ENCODE results near the gene RMND5B. TPM values are rescaled to one million over a fixed set of nuclear protein-coding genes. Genes with fewer than 3 reads are reported as not detected.

The RMND5B gene
- polyA plus RNA-seq, 1 of the 3 experiments (the other 2 are of a cell fraction): 42.8 TPM

- no peak overlapping the region for H3K4me3 ChIP-seq (ENCODE audit: low read depth in 2 of 2, low read length in 1 of 2)
- H2AFZ ChIP-seq (ENCODE audit: low read depth): no peak overlapping the region
- TF ChIP-seq TEAD4 (IDR thresholded peaks at IDR 0.05; ENCODE audit: borderline replicate concordance, insufficient read depth) (no peak), FOSL2 (IDR thresholded peaks at IDR 0.05; ENCODE audit: borderline replicate concordance, low read depth) (no peak), RFX5 (IDR thresholded peaks at IDR 0.05; ENCODE audit: low read length) (no peak), RCOR1 (IDR thresholded peaks at IDR 0.05; ENCODE audit: low read length) (no peak), EZH2phosphoT487 (IDR thresholded peaks at IDR 0.05; ENCODE audit: borderline replicate concordance, low read depth) (no peak), NRF1 (IDR thresholded peaks at IDR 0.05; ENCODE audit: low read depth, low read length) (no peak), FOXM1 (IDR thresholded peaks at IDR 0.05; ENCODE audit: low read depth) (no peak), RAD21 (IDR thresholded peaks at IDR 0.05; ENCODE audit: low read length) (no peak), IRF3 (IDR thresholded peaks at IDR 0.05; ENCODE audit: low read depth, low read length) (no peak), ELF1 (IDR thresholded peaks at IDR 0.05) (no peak)
- H3K36me3 ChIP-seq (replicated peaks in 1 of 2; ENCODE audit: control insufficient read depth in 1 of 2, insufficient read depth in 2 of 2, low read length in 1 of 2): no peaks in the 10 kb centered on the region
- no peaks in the 10 kb centered on the region for H3K9me2 ChIP-seq
- H3K9ac ChIP-seq: no peak overlapping the region
- no peaks in the 10 kb centered on the region for H4K20me1 ChIP-seq (ENCODE audit: insufficient read depth)
- H3K4me1 ChIP-seq (ENCODE audit: control insufficient read depth in 1 of 2, insufficient read depth in 2 of 2, low read depth in 1 of 2, low read length in 1 of 2): peaks cover 0 to 17% of the 10 kb centered on the region in 2 experiments; a peak in 1 of 4 replicates
- no peak for DNase-seq
- no peak overlapping the region for H3K4me2 ChIP-seq
- ChIA-PET POLR2A (no interaction called here), CTCF (interaction anchor here (0.6 to 5.5 kb wide), 2 partner anchors 20 to 39 kb away, joined by 3 to 21 read pairs; no protein-coding TSS in a partner anchor)
- 94% methylated on average over 12 of the region's 12 CpGs for WGBS (ENCODE audit: low lambda C conversion rate)
- H3K27me3 ChIP-seq (ENCODE audit: insufficient read depth): no peaks in the 10 kb centered on the region; the same call in 1 of the 2 replicates
- H3K27ac ChIP-seq (ENCODE audit: low read depth in 2 of 2, low read length in 1 of 2): no peak overlapping the region
- H3K9me3 ChIP-seq: no peaks in the 10 kb centered on the region
- no peaks in the 10 kb centered on the region for H3K79me2 ChIP-seq (ENCODE audit: insufficient read depth)
- no peaks in the 10 kb centered on the region for H3F3A ChIP-seq (replicated peaks; ENCODE audit: insufficient read depth)
Measured at GRCh38 chr5:178115136-178115813, 15.5 kb upstream of the RMND5B start.

- CTCF ChIA-PET: interaction anchor here (0.6 to 5.5 kb wide), 4 partner anchors 8 to 39 kb away, joined by 3 to 21 read pairs (median 3); no protein-coding TSS in a partner anchor
- Histone ChIP-seq H3K4me1 (ENCODE audit: control insufficient read depth in 1 of 2, insufficient read depth in 2 of 2, low read depth in 1 of 2, low read length in 1 of 2) (peaks cover 0 to 17% of the 10 kb centered on the region in 2 experiments; a peak in 1 of 4 replicates), H3K27ac (ENCODE audit: low read depth in 2 of 2, low read length in 1 of 2) (no peak overlapping the region), H3K36me3 (replicated peaks in 1 of 2; ENCODE audit: control insufficient read depth in 1 of 2, insufficient read depth in 2 of 2, low read length in 1 of 2) (no peaks in the 10 kb centered on the region), H2AFZ (ENCODE audit: low read depth) (no peak overlapping the region), H3K4me2 (no peak overlapping the region), H3K9me3 (no peaks in the 10 kb centered on the region), H3K9ac (no peak overlapping the region), H3K79me2 (ENCODE audit: insufficient read depth) (no peaks in the 10 kb centered on the region), H3K4me3 (ENCODE audit: low read depth in 2 of 2, low read length in 1 of 2) (no peak overlapping the region), H3K27me3 (ENCODE audit: insufficient read depth) (no peaks in the 10 kb centered on the region; the same call in 1 of the 2 replicates), H4K20me1 (ENCODE audit: insufficient read depth) (no peaks in the 10 kb centered on the region), H3K9me2 (no peaks in the 10 kb centered on the region), H3F3A (replicated peaks; ENCODE audit: insufficient read depth) (no peaks in the 10 kb centered on the region)
- no peak for TF ChIP-seq PBX3 (IDR thresholded peaks at IDR 0.05)
- no peak for TF ChIP-seq RFX5 (IDR thresholded peaks at IDR 0.05; ENCODE audit: low read length)
- no peak for TF ChIP-seq GATA2 (CRISPR knock-in tag; IDR thresholded peaks at IDR 0.05)
- TF ChIP-seq FOXJ3 (CRISPR knock-in tag; IDR thresholded peaks at IDR 0.05): no peak
- TF ChIP-seq TEAD4 (IDR thresholded peaks at IDR 0.05; ENCODE audit: borderline replicate concordance, insufficient read depth): no peak
- TF ChIP-seq TCF12 (IDR thresholded peaks at IDR 0.05): no peak
- TF ChIP-seq TAF1 (IDR thresholded peaks at IDR 0.05; ENCODE audit: borderline replicate concordance, low read depth, low read length): no peak
- TF ChIP-seq RCOR1 (IDR thresholded peaks at IDR 0.05; ENCODE audit: low read length): no peak
- no peak for TF ChIP-seq IRF3 (IDR thresholded peaks at IDR 0.05; ENCODE audit: low read depth, low read length)
- TF ChIP-seq ELF1 (IDR thresholded peaks at IDR 0.05): no peak
- no peak for TF ChIP-seq USF2 (IDR thresholded peaks at IDR 0.05; ENCODE audit: borderline replicate concordance, low read depth, low read length)
- no peak for TF ChIP-seq RXRA (IDR thresholded peaks at IDR 0.05; ENCODE audit: borderline replicate concordance, low read depth)
- TF ChIP-seq GABPA (IDR thresholded peaks at IDR 0.05; ENCODE audit: low read depth): no peak
- TF ChIP-seq NRF1 (IDR thresholded peaks at IDR 0.05; ENCODE audit: low read depth, low read length): no peak
- TF ChIP-seq SIN3A (IDR thresholded peaks at IDR 0.05; ENCODE audit: borderline replicate concordance, low read depth, low read length): no peak
- 73% methylated on average over 7 of the region's 7 CpGs for WGBS (ENCODE audit: low lambda C conversion rate)
- no peak for DNase-seq
- POLR2A ChIA-PET: no interaction called here
Measured at GRCh38 chr5:178115814-178116142, 15.0 kb upstream of the RMND5B start.
